SK-N-SH treated with all-trans-retinoic acid at 6 μM for 48 hours (cell line): ENCODE measurements around the gene RBM7.

Experiments
- ATAC-seq: fragments of 200-7000 bp; cut with Tn5 transposase; 3 replicates; pipeline ENCODE4 v1.9.1; 2020; ENCODE audit warnings: mild to moderate bottlenecking, moderate library complexity
- ARNTL ChIP-seq: fragments of 450-650 bp; formaldehyde crosslinking; IDR thresholded peaks from 2 replicates; pipeline ENCODE4 v1.5.0; 2020; ENCODE audit warnings: low read depth, mild to moderate bottlenecking, moderate library complexity, borderline replicate concordance
- BACH2 ChIP-seq: fragments of 250-450 bp; sonication (Bioruptor Pico); IDR thresholded peaks from 2 replicates; pipeline ENCODE4 v1.9.0; 2021; ENCODE audit warnings: mild to moderate bottlenecking, borderline replicate concordance
- CSDC2 ChIP-seq: fragments of 250-450 bp; sonication (Bioruptor Pico); IDR thresholded peaks from 2 replicates; pipeline ENCODE4 v1.5.0; 2020; ENCODE audit warnings: mild to moderate bottlenecking, moderate library complexity
- ESRRG ChIP-seq: fragments of 250-450 bp; sonication (Bioruptor Pico); IDR thresholded peaks from 2 replicates; pipeline ENCODE4 v1.6.1; 2021; ENCODE audit warnings: mild to moderate bottlenecking
- GLIS3 ChIP-seq: fragments of 250-450 bp; sonication (Bioruptor Pico); IDR thresholded peaks from 2 replicates; pipeline ENCODE4 v1.5.0; 2020; ENCODE audit warnings: mild to moderate bottlenecking, moderate library complexity
- ISL1 ChIP-seq: fragments of 250-450 bp; sonication (Bioruptor Pico); IDR thresholded peaks from 2 replicates; pipeline ENCODE4 v2.1.2; 2022; ENCODE audit warnings: mild to moderate bottlenecking, moderate library complexity
- OSR1 ChIP-seq: fragments of 250-450 bp; sonication (Bioruptor Pico); IDR thresholded peaks from 2 replicates; pipeline ENCODE4 v1.8.0; 2022; ENCODE audit warnings: moderate library complexity, mild to moderate bottlenecking, inconsistent platforms
- PATZ1 ChIP-seq: fragments of 250-450 bp; sonication (Bioruptor Pico); IDR thresholded peaks from 2 replicates; pipeline ENCODE4 v1.8.0; 2020; ENCODE audit warnings: mild to moderate bottlenecking, moderate library complexity, borderline replicate concordance
- POU6F1 ChIP-seq: fragments of 250-450 bp; sonication (Bioruptor Pico); IDR thresholded peaks from 2 replicates; pipeline ENCODE4 v1.8.0; 2021; ENCODE audit warnings: low read depth, mild to moderate bottlenecking, moderate library complexity, borderline replicate concordance
- PPARA ChIP-seq: fragments of 250-450 bp; sonication (Bioruptor Pico); IDR thresholded peaks from 2 replicates; pipeline ENCODE4 v1.5.0; 2020; ENCODE audit warnings: mild to moderate bottlenecking, borderline replicate concordance
- RARB ChIP-seq: fragments of 250-450 bp; sonication (Bioruptor Pico); IDR thresholded peaks from 2 replicates; pipeline ENCODE4 v1.8.0; 2021; ENCODE audit warnings: mild to moderate bottlenecking, moderate library complexity
- TCF4 ChIP-seq: fragments of 250-450 bp; sonication (Bioruptor Pico); IDR thresholded peaks from 2 replicates; pipeline ENCODE4 v1.8.0; 2021; ENCODE audit warnings: mild to moderate bottlenecking, moderate library complexity, borderline replicate concordance
- ZC3H10 ChIP-seq: fragments of 250-450 bp; sonication (Bioruptor Pico); IDR thresholded peaks from 2 replicates; pipeline ENCODE4 v1.5.1; 2021; ENCODE audit warnings: mild to moderate bottlenecking, moderate library complexity
- ZFP3 ChIP-seq: fragments of 250-450 bp; sonication (Bioruptor Pico); IDR thresholded peaks from 2 replicates; pipeline ENCODE4 v1.5.0; 2020; ENCODE audit warnings: mild to moderate bottlenecking, moderate library complexity
- ZNF565 ChIP-seq: fragments of 450-650 bp; formaldehyde crosslinking; conservative IDR thresholded peaks from 2 replicates; pipeline ENCODE4 v1.5.0; 2020; ENCODE audit warnings: low read depth, mild to moderate bottlenecking, moderate library complexity
- ZNF70 ChIP-seq: fragments of 450-650 bp; formaldehyde crosslinking; IDR thresholded peaks from 2 replicates; pipeline ENCODE4 v1.5.0; 2020; ENCODE audit warnings: mild to moderate bottlenecking, moderate library complexity
- ZNF8 ChIP-seq: fragments of 450-650 bp; formaldehyde crosslinking; IDR thresholded peaks from 2 replicates; pipeline ENCODE4 v1.5.0; 2020; ENCODE audit warnings: mild to moderate bottlenecking, moderate library complexity
- TF ChIP-seq, protein P1 (sequence below): fragments of 250-450 bp; sonication (Bioruptor Pico); IDR thresholded peaks from 2 replicates; pipeline ENCODE4 v1.5.1; 2021; ENCODE audit warnings: mild to moderate bottlenecking, moderate library complexity
- TF ChIP-seq, protein P2 (sequence below): fragments of 250-450 bp; sonication (Bioruptor Pico); IDR thresholded peaks from 2 replicates; pipeline ENCODE4 v1.5.0; 2020; ENCODE audit warnings: mild to moderate bottlenecking, moderate library complexity

The RBM7 gene

DNA sequence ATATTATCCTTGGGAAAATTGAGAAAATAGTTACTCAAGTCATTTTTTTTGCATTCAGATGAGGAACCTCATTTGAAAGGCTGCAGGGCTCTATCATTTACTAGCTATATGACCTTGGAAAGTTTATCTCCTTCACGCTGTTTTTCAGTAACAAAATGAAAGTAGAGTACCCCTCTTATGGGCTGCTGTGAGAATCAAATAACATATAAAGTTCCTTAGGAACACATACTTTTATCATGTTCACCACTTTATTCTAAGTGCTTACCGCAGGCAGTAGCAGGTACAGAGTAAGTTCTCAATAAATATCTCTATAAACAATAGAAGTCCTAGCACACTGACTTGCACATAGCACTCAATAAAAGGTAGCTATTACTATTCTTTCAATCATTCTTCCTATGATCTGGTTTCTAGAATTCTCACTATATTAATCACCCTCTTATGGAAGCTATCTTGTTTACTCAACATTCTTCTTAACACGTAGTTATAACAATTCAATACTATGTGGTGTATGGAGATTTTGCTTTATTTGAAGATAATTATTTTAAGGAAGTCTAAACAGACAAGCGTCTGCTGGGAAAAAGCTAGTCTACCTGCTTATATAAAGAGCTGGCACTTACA lies 2.1 kb upstream of the RBM7 start:
- TF ChIP-seq BACH2 (no peak), OSR1 (CRISPR knock-in tag) (no peak), PPARA (no peak), ZC3H10 (CRISPR knock-in tag) (no peak), ZFP3 (CRISPR knock-in tag) (no peak), ISL1 (CRISPR knock-in tag) (no peak), ESRRG (CRISPR knock-in tag) (no peak), PATZ1 (CRISPR knock-in tag) (no peak), RARB (CRISPR knock-in tag) (no peak), CSDC2 (CRISPR knock-in tag) (no peak)
- TF ChIP-seq, protein P1, sequence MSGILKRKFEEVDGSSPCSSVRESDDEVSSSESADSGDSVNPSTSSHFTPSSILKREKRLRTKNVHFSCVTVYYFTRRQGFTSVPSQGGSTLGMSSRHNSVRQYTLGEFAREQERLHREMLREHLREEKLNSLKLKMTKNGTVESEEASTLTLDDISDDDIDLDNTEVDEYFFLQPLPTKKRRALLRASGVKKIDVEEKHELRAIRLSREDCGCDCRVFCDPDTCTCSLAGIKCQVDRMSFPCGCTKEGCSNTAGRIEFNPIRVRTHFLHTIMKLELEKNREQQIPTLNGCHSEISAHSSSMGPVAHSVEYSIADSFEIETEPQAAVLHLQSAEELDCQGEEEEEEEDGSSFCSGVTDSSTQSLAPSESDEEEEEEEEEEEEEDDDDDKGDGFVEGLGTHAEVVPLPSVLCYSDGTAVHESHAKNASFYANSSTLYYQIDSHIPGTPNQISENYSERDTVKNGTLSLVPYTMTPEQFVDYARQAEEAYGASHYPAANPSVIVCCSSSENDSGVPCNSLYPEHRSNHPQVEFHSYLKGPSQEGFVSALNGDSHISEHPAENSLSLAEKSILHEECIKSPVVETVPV (CRISPR knock-in tag) = no peak
- TF ChIP-seq, protein P2, sequence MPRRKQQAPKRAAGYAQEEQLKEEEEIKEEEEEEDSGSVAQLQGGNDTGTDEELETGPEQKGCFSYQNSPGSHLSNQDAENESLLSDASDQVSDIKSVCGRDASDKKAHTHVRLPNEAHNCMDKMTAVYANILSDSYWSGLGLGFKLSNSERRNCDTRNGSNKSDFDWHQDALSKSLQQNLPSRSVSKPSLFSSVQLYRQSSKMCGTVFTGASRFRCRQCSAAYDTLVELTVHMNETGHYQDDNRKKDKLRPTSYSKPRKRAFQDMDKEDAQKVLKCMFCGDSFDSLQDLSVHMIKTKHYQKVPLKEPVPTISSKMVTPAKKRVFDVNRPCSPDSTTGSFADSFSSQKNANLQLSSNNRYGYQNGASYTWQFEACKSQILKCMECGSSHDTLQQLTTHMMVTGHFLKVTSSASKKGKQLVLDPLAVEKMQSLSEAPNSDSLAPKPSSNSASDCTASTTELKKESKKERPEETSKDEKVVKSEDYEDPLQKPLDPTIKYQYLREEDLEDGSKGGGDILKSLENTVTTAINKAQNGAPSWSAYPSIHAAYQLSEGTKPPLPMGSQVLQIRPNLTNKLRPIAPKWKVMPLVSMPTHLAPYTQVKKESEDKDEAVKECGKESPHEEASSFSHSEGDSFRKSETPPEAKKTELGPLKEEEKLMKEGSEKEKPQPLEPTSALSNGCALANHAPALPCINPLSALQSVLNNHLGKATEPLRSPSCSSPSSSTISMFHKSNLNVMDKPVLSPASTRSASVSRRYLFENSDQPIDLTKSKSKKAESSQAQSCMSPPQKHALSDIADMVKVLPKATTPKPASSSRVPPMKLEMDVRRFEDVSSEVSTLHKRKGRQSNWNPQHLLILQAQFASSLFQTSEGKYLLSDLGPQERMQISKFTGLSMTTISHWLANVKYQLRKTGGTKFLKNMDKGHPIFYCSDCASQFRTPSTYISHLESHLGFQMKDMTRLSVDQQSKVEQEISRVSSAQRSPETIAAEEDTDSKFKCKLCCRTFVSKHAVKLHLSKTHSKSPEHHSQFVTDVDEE (CRISPR knock-in tag) = no peak
- ATAC-seq = no peak

DNA sequence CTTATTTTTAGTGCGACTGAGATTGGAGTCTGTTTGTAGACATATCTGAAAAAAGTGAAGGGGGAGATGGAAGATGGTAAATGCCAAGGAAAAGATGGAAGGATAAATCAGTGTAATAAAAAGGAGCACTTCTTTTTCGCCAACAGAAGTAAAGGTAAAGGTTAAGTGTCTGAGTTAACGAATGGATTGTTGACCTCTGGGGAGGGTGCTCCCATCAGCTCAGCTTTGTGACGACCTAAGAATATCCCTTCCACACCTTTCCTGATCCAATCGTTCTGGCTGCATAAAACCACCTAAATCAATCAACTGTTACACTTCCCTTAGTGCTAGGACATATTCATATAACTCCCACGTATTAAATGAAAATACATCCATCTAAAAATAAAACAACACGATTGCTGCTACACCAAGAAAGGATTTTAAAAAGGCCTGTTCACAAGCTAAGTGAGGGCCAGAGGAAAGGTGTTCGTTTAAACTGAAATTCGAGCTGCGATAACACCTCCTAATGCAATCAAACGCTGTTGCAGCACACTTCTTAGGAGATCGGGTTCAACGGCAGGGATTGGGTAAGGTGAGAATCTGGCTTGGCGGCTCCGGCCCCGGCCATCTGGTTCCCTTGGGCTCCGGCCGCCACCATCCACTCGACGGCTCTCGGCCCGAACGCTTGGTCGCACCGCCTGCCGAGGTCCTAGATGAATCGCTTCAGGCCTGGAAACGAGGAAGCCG lies 813 bp upstream of the RBM7 start:
- ATAC-seq = peak; percentile 53
- TF ChIP-seq, protein P2 (CRISPR knock-in tag) = 0 out of 2 replicates have a peak, but pooled peaks have one; percentile 19
- TF ChIP-seq BACH2 (no peak), ZFP3 (CRISPR knock-in tag) (0 out of 2 replicates have a peak, but pooled peaks have one; percentile 65)

DNA sequence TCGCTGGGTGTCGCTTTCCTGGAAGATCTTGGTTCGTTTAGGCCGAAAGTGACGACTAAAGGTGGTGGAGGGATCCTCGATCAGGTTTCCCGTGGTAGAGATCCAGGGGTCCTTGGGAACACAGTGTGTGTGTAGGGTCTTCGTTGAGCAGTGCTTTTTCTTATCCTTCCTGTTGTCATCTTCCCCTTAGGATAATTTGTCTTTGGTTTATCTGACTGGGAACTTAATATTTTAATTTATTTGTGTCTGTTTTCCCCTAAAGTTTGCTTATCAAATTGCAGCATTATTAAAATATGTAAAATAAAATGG lies 403 bp downstream of the RBM7 start:
- ATAC-seq = no peak
- TF ChIP-seq, protein P1 (CRISPR knock-in tag) = no peak
- TF ChIP-seq POU6F1 (no peak), ZC3H10 (CRISPR knock-in tag) (no peak), ESRRG (CRISPR knock-in tag) (no peak), ZNF565 (CRISPR knock-in tag) (no peak), ZNF70 (CRISPR knock-in tag) (no peak), TCF4 (no peak), ZNF8 (no peak), GLIS3 (CRISPR knock-in tag) (no peak), ZFP3 (CRISPR knock-in tag) (no peak), CSDC2 (CRISPR knock-in tag) (no peak), ARNTL (CRISPR knock-in tag) (no peak), OSR1 (CRISPR knock-in tag) (no peak), RARB (CRISPR knock-in tag) (no peak)
- TF ChIP-seq, protein P2 (CRISPR knock-in tag) = no peak
